Mammary epithelial cell (primary cell): ENCODE measurements around the gene EML4.

Experiments used
- CTCF ChIP-seq, 2 donors: IDR thresholded peaks in 1 of 2; conservative IDR thresholded peaks in 1 of 2; 2 replicates each; pipeline ENCODE4 v1.5.1; 2011 to 2012; ENCODE audit warnings: inconsistent platforms in 2 of 2, low read length in 2 of 2, mild to moderate bottlenecking in 2 of 2, control low read depth in 1 of 2, low read depth in 1 of 2; ENCODE audit not compliant: insufficient read depth in 1 of 2; ENCODE audit errors: extremely low read depth in 1 of 2
- EZH2 ChIP-seq: IDR thresholded peaks from 2 replicates; pipeline ENCODE4 v1.6.1; 2012; ENCODE audit warnings: low read length, inconsistent platforms, borderline replicate concordance

- no peak for TF ChIP-seq CTCF (conservative IDR thresholded peaks at IDR 0.05 in 1 of 2, IDR thresholded peaks at IDR 0.05 in 1 of 2; ENCODE audit: extremely low read depth in 1 of 2, insufficient read depth in 1 of 2, low read depth in 1 of 2, low read length in 2 of 2)
- TF ChIP-seq EZH2 = no peak
Observed at GRCh38 chr2:42133771-42134195, 35.4 kb upstream of the EML4 start.
